Neural cell (in vitro differentiated cells): ENCODE data around the gene FBXW8. TPM values are rescaled to one million over a fixed set of nuclear protein-coding genes. Genes with fewer than 3 reads are reported as not detected.

Source experiments
- H2AFZ ChIP-seq: fragments of 200-600, 300-800 bp; sonication (generic), shearing (Covaris generic); 2 replicates; pipeline ENCODE4 v1.6.0; 2014; ENCODE audit warnings: low read depth, mild to moderate bottlenecking, antibody characterized with exemption, low read length, moderate library complexity
- H3F3A ChIP-seq: fragments of 200-600 bp; shearing (Covaris generic); 2 replicates; pipeline ENCODE4 v1.6.1; 2016; ENCODE audit warnings: mild to moderate bottlenecking, moderate library complexity, mixed read lengths, antibody characterized with exemption, low read length; ENCODE audit not compliant: insufficient read depth, poor library complexity, severe bottlenecking
- H3K27ac ChIP-seq: fragments of 200-600, 300-800 bp; sonication (generic), shearing (Covaris generic); 2 replicates; pipeline ENCODE4 v1.5.1; 2014; ENCODE audit warnings: mild to moderate bottlenecking, low read length, moderate library complexity
- H3K27me3 ChIP-seq: fragments of 300-800, 200-600 bp; sonication (generic), shearing (Covaris generic); 2 replicates; pipeline ENCODE4 v1.6.0; 2014; ENCODE audit warnings: mild to moderate bottlenecking, low read depth, low read length, moderate library complexity; ENCODE audit not compliant: insufficient read depth
- H3K36me3 ChIP-seq: fragments of 300-800, 200-600 bp; sonication (generic), shearing (Covaris generic); 2 replicates; pipeline ENCODE4 v1.5.1; 2014; ENCODE audit warnings: mild to moderate bottlenecking, antibody characterized with exemption, low read length, moderate library complexity; ENCODE audit not compliant: insufficient read depth
- H3K4me2 ChIP-seq: fragments of 300-800, 200-600 bp; sonication (generic), shearing (Covaris generic); 2 replicates; pipeline ENCODE4 v1.6.0; 2014; ENCODE audit warnings: mild to moderate bottlenecking, low read length
- H3K4me3 ChIP-seq: fragments of 300-800, 200-600 bp; sonication (generic), shearing (Covaris generic); 2 replicates; pipeline ENCODE4 v1.5.1; 2014; ENCODE audit warnings: mild to moderate bottlenecking, low read length, moderate library complexity
- H3K79me2 ChIP-seq: fragments of 200-600 bp; shearing (Covaris generic); replicated peaks from 2 replicates; pipeline ENCODE4 v1.6.0; 2014; ENCODE audit warnings: mild to moderate bottlenecking, low read length, moderate library complexity; ENCODE audit not compliant: insufficient read depth
- H3K9ac ChIP-seq: fragments of 300-800, 200-600 bp; sonication (generic), shearing (Covaris generic); 2 replicates; pipeline ENCODE4 v1.6.1; 2016; ENCODE audit warnings: mild to moderate bottlenecking, low read length, mixed read lengths
- H3K9me2 ChIP-seq: fragments of 200-600 bp; shearing (Covaris generic); 2 replicates; pipeline ENCODE4 v1.6.1; 2016; ENCODE audit warnings: mild to moderate bottlenecking, low read length, mixed read lengths; ENCODE audit not compliant: insufficient read depth
- H3K9me3 ChIP-seq: fragments of 200-600, 300-800 bp; sonication (generic), shearing (Covaris generic); 2 replicates; pipeline ENCODE4 v1.6.1; 2016; ENCODE audit warnings: mild to moderate bottlenecking, mixed run types, low read length, moderate library complexity, mixed read lengths
- H4K20me1 ChIP-seq: fragments of 200-600 bp; shearing (Covaris generic); 2 replicates; pipeline ENCODE4 v1.6.1; 2016; ENCODE audit warnings: mild to moderate bottlenecking, mixed run types; ENCODE audit not compliant: insufficient read depth
- EP300 ChIP-seq: fragments of 450-650 bp; conservative IDR thresholded peaks from 2 replicates; pipeline ENCODE4 v1.6.1; 2014; ENCODE audit warnings: antibody characterized with exemption, mild to moderate bottlenecking, moderate library complexity; ENCODE audit not compliant: poor library complexity, severe bottlenecking
- EZH2 ChIP-seq: fragments of 200-600, 300-800 bp; shearing (Covaris generic), sonication (generic); IDR thresholded peaks from 2 replicates; pipeline ENCODE4 v1.6.1; 2014; ENCODE audit warnings: antibody characterized with exemption, low read length, borderline replicate concordance, mild to moderate bottlenecking; ENCODE audit not compliant: insufficient read depth, poor library complexity, severe bottlenecking
- MXI1 ChIP-seq: fragments of 450-650 bp; conservative IDR thresholded peaks from 2 replicates; pipeline ENCODE4 v1.6.1; 2014; ENCODE audit warnings: antibody characterized with exemption, mild to moderate bottlenecking; ENCODE audit not compliant: poor library complexity, severe bottlenecking
- POLR2AphosphoS5 ChIP-seq: IDR thresholded peaks from 2 replicates; pipeline ENCODE4 v1.6.1; 2012
- RAD21 ChIP-seq: fragments of 450-650 bp; conservative IDR thresholded peaks from 2 replicates; pipeline ENCODE4 v1.6.1; 2014; ENCODE audit warnings: antibody characterized with exemption, mild to moderate bottlenecking, moderate library complexity
- SMC3 ChIP-seq: fragments of 450-650 bp; conservative IDR thresholded peaks from 2 replicates; pipeline ENCODE4 v1.6.1; 2014; ENCODE audit warnings: antibody characterized with exemption, mild to moderate bottlenecking, moderate library complexity; ENCODE audit not compliant: poor library complexity
- TAF1 ChIP-seq: IDR thresholded peaks from 2 replicates; pipeline ENCODE4 v1.6.1; 2012; ENCODE audit warnings: low read depth
- polyA plus RNA-seq: library from polyadenylated mRNA; depleted of rRNA; stranded (reverse); fragments of >200 nt; gene quantifications from 2 replicates; pipeline ENCODE4 v1.2.3, GENCODE V29; 2014
- TF ChIP-seq, protein P1 (sequence below): IDR thresholded peaks from 2 replicates; pipeline ENCODE4 v1.6.1; 2012; ENCODE audit warnings: borderline replicate concordance
- TF ChIP-seq, protein P2 (sequence below): fragments of 450-650 bp; IDR thresholded peaks from 2 replicates; pipeline ENCODE4 v1.5.1; 2014; ENCODE audit warnings: antibody characterized with exemption, mild to moderate bottlenecking, moderate library complexity; ENCODE audit not compliant: poor library complexity, severe bottlenecking

The FBXW8 gene
- polyA plus RNA-seq, 1 donor from 2014 or later: 5.6 TPM

DNA sequence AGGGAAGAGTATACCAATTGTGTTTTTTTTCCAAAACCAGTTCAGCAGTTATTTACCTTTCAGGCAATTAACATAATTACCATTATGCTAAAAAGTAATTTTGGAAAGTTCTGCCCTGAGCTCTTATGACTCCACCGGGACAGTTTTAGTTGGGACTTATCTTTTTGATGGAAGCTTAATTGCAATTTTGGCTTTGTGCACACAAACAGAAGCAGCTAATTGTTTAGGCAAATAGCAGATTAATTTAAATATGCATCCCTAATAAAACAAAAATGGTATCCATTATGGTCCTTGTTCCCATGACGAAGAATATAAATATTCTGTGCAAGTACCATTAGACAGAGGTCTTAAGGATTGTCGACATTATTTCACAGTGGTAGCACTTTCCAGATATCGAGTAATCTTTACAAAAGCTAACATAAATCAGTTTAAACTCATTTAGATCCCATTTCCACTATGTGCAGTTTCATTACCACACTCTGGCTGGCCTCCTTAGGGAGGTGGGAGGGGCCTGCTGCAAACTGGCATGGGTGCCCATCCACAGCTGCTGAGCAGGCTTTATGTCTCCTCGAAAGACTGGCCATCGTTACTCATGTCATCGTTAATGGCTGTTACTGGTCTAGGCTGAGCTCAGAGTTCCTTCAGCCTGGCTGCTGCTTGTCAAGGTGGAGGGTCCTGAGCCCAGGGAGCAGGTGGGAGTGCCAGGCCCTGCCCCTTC lies 68.2 kb downstream of the FBXW8 start:
- Histone ChIP-seq H4K20me1 (no peaks in the 10 kb centered on the region), H2AFZ (no peak overlapping the region), H3K36me3 (no peaks in the 10 kb centered on the region), H3K27ac (no peak overlapping the region), H3K9me2 (no peaks in the 10 kb centered on the region), H3K4me2 (no peak overlapping the region), H3K9me3 (no peaks in the 10 kb centered on the region), H3F3A (no peaks in the 10 kb centered on the region), H3K79me2 (no peaks in the 10 kb centered on the region), H3K4me3 (no peak overlapping the region), H3K9ac (no peak overlapping the region), H3K27me3 (no peaks in the 10 kb centered on the region)
- TF ChIP-seq EZH2: no peak
- TF ChIP-seq, protein P1, sequence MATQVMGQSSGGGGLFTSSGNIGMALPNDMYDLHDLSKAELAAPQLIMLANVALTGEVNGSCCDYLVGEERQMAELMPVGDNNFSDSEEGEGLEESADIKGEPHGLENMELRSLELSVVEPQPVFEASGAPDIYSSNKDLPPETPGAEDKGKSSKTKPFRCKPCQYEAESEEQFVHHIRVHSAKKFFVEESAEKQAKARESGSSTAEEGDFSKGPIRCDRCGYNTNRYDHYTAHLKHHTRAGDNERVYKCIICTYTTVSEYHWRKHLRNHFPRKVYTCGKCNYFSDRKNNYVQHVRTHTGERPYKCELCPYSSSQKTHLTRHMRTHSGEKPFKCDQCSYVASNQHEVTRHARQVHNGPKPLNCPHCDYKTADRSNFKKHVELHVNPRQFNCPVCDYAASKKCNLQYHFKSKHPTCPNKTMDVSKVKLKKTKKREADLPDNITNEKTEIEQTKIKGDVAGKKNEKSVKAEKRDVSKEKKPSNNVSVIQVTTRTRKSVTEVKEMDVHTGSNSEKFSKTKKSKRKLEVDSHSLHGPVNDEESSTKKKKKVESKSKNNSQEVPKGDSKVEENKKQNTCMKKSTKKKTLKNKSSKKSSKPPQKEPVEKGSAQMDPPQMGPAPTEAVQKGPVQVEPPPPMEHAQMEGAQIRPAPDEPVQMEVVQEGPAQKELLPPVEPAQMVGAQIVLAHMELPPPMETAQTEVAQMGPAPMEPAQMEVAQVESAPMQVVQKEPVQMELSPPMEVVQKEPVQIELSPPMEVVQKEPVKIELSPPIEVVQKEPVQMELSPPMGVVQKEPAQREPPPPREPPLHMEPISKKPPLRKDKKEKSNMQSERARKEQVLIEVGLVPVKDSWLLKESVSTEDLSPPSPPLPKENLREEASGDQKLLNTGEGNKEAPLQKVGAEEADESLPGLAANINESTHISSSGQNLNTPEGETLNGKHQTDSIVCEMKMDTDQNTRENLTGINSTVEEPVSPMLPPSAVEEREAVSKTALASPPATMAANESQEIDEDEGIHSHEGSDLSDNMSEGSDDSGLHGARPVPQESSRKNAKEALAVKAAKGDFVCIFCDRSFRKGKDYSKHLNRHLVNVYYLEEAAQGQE: no peak
- TF ChIP-seq SMC3: no peak
- TF ChIP-seq, protein P2, sequence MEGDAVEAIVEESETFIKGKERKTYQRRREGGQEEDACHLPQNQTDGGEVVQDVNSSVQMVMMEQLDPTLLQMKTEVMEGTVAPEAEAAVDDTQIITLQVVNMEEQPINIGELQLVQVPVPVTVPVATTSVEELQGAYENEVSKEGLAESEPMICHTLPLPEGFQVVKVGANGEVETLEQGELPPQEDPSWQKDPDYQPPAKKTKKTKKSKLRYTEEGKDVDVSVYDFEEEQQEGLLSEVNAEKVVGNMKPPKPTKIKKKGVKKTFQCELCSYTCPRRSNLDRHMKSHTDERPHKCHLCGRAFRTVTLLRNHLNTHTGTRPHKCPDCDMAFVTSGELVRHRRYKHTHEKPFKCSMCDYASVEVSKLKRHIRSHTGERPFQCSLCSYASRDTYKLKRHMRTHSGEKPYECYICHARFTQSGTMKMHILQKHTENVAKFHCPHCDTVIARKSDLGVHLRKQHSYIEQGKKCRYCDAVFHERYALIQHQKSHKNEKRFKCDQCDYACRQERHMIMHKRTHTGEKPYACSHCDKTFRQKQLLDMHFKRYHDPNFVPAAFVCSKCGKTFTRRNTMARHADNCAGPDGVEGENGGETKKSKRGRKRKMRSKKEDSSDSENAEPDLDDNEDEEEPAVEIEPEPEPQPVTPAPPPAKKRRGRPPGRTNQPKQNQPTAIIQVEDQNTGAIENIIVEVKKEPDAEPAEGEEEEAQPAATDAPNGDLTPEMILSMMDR: no peak
- no peak for TF ChIP-seq RAD21
- no peak for TF ChIP-seq TAF1
- TF ChIP-seq MXI1: no peak
- no peak for TF ChIP-seq POLR2AphosphoS5
- TF ChIP-seq EP300: no peak

DNA sequence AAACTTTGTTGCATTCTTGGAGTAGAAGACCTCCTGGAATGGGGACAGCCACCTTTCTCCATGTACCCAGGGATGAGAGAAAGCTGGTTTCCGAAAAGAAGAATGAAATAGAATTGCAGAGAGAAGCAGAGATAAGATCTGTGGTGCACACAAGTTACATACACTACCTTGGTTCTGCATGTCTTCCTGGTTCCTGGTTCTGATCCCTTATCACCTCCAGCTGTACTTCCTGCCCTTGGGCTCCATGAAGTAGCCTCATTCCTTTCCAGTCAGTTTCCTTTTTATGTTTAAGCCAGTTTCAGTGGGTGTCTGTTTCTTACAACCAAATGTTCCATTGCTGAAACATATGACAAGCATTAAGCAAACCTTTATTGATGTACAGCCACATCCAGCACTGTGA lies 69.3 kb downstream of the FBXW8 start:
- TF ChIP-seq EP300: no peak
- no peak for TF ChIP-seq SMC3
- TF ChIP-seq, protein P1: no peak
- TF ChIP-seq MXI1: no peak
- no peak for TF ChIP-seq POLR2AphosphoS5
- H3K9ac ChIP-seq: no peak overlapping the region
- no peaks in the 10 kb centered on the region for H3K27me3 ChIP-seq

More for the DNA sequence above, 69.3 kb downstream of the FBXW8 start:
- Histone ChIP-seq H3F3A (no peaks in the 10 kb centered on the region), H4K20me1 (no peaks in the 10 kb centered on the region), H2AFZ (no peak overlapping the region), H3K4me3 (no peak overlapping the region), H3K79me2 (no peaks in the 10 kb centered on the region), H3K36me3 (no peaks in the 10 kb centered on the region), H3K9me3 (no peaks in the 10 kb centered on the region), H3K4me2 (no peak overlapping the region), H3K9me2 (no peaks in the 10 kb centered on the region), H3K27ac (no peak overlapping the region)
